SK-N-SH (cell line): ENCODE results near the gene SEMA3B.

Source experiments
- EP300 ChIP-seq, 2 experiments: IDR thresholded peaks; 2 replicates each; pipeline versions ENCODE4 v1.4.0 to v1.6.1; 2012; ENCODE audit warnings: borderline replicate concordance in 1 of 2, low read depth in 1 of 2, low read length in 1 of 2
- EZH2phosphoT487 ChIP-seq: fragments of 200-600 bp; sonication (generic); IDR thresholded peaks from 2 replicates; pipeline ENCODE4 v1.6.1; 2017; ENCODE audit warnings: low read depth, mixed run types, mild to moderate bottlenecking, antibody characterized with exemption, moderate library complexity, borderline replicate concordance
- GATA2 ChIP-seq: sonication (generic); formaldehyde crosslinking; IDR thresholded peaks from 2 replicates; pipeline ENCODE4 v1.5.0; 2020; ENCODE audit warnings: mild to moderate bottlenecking, missing genetic modification reagents
- MEF2A ChIP-seq: IDR thresholded peaks from 2 replicates; pipeline ENCODE4 v1.4.0; 2012; ENCODE audit warnings: low read depth, borderline replicate concordance
- MXI1 ChIP-seq: IDR thresholded peaks from 2 replicates; pipeline ENCODE4 v1.6.1; 2012; ENCODE audit warnings: mild to moderate bottlenecking, low read depth, low read length, improper control_type of control experiment
- NRF1 ChIP-seq: IDR thresholded peaks from 2 replicates; pipeline ENCODE4 v1.6.1; 2012; ENCODE audit warnings: low read depth, mild to moderate bottlenecking, low read length
- POLR2AphosphoS5 ChIP-seq: IDR thresholded peaks from 2 replicates; pipeline ENCODE4 v1.6.1; 2012; ENCODE audit warnings: low read depth, low read length
- REST ChIP-seq: IDR thresholded peaks from 2 replicates; pipeline ENCODE4 v1.6.1; 2012; ENCODE audit warnings: mild to moderate bottlenecking, low read depth, low read length, moderate library complexity
- SIN3A ChIP-seq: IDR thresholded peaks from 2 replicates; pipeline ENCODE4 v1.6.1; 2012; ENCODE audit warnings: low read depth, mild to moderate bottlenecking, low read length, moderate library complexity, borderline replicate concordance
- TAF1 ChIP-seq: IDR thresholded peaks from 2 replicates; pipeline ENCODE4 v1.6.1; 2012; ENCODE audit warnings: low read depth, mild to moderate bottlenecking, low read length, moderate library complexity, borderline replicate concordance
- TEAD4 ChIP-seq: IDR thresholded peaks from 2 replicates; pipeline ENCODE4 v1.4.0; 2012; ENCODE audit warnings: mild to moderate bottlenecking, borderline replicate concordance; ENCODE audit not compliant: insufficient read depth
- TF ChIP-seq, protein P1 (sequence below): fragments of 200-600 bp; sonication (generic); IDR thresholded peaks from 2 replicates; pipeline ENCODE4 v1.6.1; 2017; ENCODE audit warnings: antibody characterized with exemption, mild to moderate bottlenecking, moderate library complexity

GRCh38 chr3:50264964-50265485 lies 3.9 kb upstream of the SEMA3B start:
- TF ChIP-seq, protein P1, sequence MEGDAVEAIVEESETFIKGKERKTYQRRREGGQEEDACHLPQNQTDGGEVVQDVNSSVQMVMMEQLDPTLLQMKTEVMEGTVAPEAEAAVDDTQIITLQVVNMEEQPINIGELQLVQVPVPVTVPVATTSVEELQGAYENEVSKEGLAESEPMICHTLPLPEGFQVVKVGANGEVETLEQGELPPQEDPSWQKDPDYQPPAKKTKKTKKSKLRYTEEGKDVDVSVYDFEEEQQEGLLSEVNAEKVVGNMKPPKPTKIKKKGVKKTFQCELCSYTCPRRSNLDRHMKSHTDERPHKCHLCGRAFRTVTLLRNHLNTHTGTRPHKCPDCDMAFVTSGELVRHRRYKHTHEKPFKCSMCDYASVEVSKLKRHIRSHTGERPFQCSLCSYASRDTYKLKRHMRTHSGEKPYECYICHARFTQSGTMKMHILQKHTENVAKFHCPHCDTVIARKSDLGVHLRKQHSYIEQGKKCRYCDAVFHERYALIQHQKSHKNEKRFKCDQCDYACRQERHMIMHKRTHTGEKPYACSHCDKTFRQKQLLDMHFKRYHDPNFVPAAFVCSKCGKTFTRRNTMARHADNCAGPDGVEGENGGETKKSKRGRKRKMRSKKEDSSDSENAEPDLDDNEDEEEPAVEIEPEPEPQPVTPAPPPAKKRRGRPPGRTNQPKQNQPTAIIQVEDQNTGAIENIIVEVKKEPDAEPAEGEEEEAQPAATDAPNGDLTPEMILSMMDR: no peak
- TF ChIP-seq NRF1 (no peak), TEAD4 (no peak), TAF1 (no peak), MXI1 (no peak), GATA2 (CRISPR knock-in tag) (no peak), MEF2A (no peak), EZH2phosphoT487 (no peak), EP300 (IDR thresholded peaks at IDR 0.05; ENCODE audit: borderline replicate concordance in 1 of 2, low read depth in 1 of 2, low read length in 1 of 2) (no peak), POLR2AphosphoS5 (peak; percentile 20; the same call in 1 of the 2 replicates), SIN3A (no peak), REST (no peak)
